ENCODE data around the gene THEM4. TPM values are rescaled to one million over a fixed set of nuclear protein-coding genes. Genes with fewer than 3 reads are reported as not detected.

Gene THEM4
- total and polyA plus RNA-seq, 2 of the 8 experiments (the other 6 are each of a cell fraction or from before 2014, with no cell fraction given): 9.9 to 11.2 TPM

GRCh38 chr1:151953409-151954094 is 44.2 kb upstream of the THEM4 start:
- no peak overlapping the region for H2BK120ac ChIP-seq (replicated peaks; ENCODE audit: low read depth, low read length)
- H3K23ac ChIP-seq (ENCODE audit: insufficient read length): no peak overlapping the region
- no peaks in the 10 kb centered on the region for H3K27me3 ChIP-seq (replicated peaks in 1 of 4; ENCODE audit: control insufficient read depth in 3 of 4, extremely low read depth in 1 of 4, insufficient read depth in 3 of 4, low read length in 3 of 4)
- no peak overlapping the region for H3K27ac ChIP-seq (ENCODE audit: low read depth, low read length)
- no peak overlapping the region for H2BK20ac ChIP-seq (ENCODE audit: low read length)
- H3K9ac ChIP-seq (replicated peaks in 1 of 4; ENCODE audit: extremely low read depth in 1 of 4, low read depth in 3 of 4, low read length in 3 of 4): no peak overlapping the region
- H3K18ac ChIP-seq (ENCODE audit: extremely low read depth, low read length): no peak overlapping the region
- FAIRE-seq: no peak
- no peak overlapping the region for H3K4ac ChIP-seq (replicated peaks; ENCODE audit: insufficient read length, low read depth, low read length)
- H4K91ac ChIP-seq (replicated peaks; ENCODE audit: insufficient read length, low read length): no peak overlapping the region
- no peaks in the 10 kb centered on the region for H3K23me2 ChIP-seq (ENCODE audit: low read depth, low read length)
- H3K14ac ChIP-seq (ENCODE audit: insufficient read length): no peak overlapping the region
- whole genome bisulfite sequencing, 2 experiments (ENCODE audit: extremely low coverage in 1 of 2, insufficient coverage in 1 of 2, insufficient read length in 1 of 2, insufficient replicate concordance in 2 of 2, low coverage in 1 of 2, low lambda C conversion rate in 2 of 2, missing lambda C conversion rate in 1 of 2): 86% methylated on average over 7 of the region's 7 CpGs; no CpG with 5 or more reads in 1 of the 2 experiments
- no peak overlapping the region for H2BK5ac ChIP-seq (ENCODE audit: low read depth, low read length)
- no peaks in the 10 kb centered on the region for H3K79me1 ChIP-seq (ENCODE audit: low read depth, low read length)
- no peak overlapping the region for H3K4me3 ChIP-seq (ENCODE audit: extremely low read depth in 1 of 4, insufficient read depth in 2 of 4, low read depth in 3 of 4, low read length in 4 of 4)
- no peaks in the 10 kb centered on the region for H3K4me1 ChIP-seq (replicated peaks in 1 of 4; ENCODE audit: control insufficient read depth in 3 of 4, insufficient read depth in 4 of 4, low read length in 3 of 4)
- no peak overlapping the region for H2BK15ac ChIP-seq (ENCODE audit: low read length)
- H3K4me2 ChIP-seq (ENCODE audit: insufficient read depth in 1 of 2, low read depth in 2 of 2, low read length in 2 of 2): no peak overlapping the region
- H4K5ac ChIP-seq (ENCODE audit: insufficient read length, low read depth, low read length): no peak overlapping the region
- no peak overlapping the region for H2BK12ac ChIP-seq (ENCODE audit: low read depth, low read length)
- H2AFZ ChIP-seq (ENCODE audit: low read length): no peak overlapping the region
- H2AK5ac ChIP-seq (ENCODE audit: low read depth, low read length): no peak overlapping the region
- H3K79me2 ChIP-seq (ENCODE audit: control insufficient read depth in 1 of 2, insufficient read depth in 2 of 2, low read length in 2 of 2): no peaks in the 10 kb centered on the region
- H4K20me1 ChIP-seq (replicated peaks in 1 of 2; ENCODE audit: control insufficient read depth in 1 of 2, insufficient read depth in 2 of 2, low read length in 2 of 2): no peaks in the 10 kb centered on the region
- ChIA-PET CTCF (ENCODE audit: partially characterized antibody) (interaction anchor here (1.0 to 5.4 kb wide), 9 partner anchors 11 to 47 kb away, joined by 3 to 37 read pairs (median 5); no protein-coding TSS in a partner anchor), POLR2A (ENCODE audit: partially characterized antibody) (no interaction called here)
- no peak overlapping the region for H3K56ac ChIP-seq (replicated peaks; ENCODE audit: insufficient read length, low read depth, low read length)
- H3K36me3 ChIP-seq (ENCODE audit: control insufficient read depth in 2 of 4, insufficient read depth in 4 of 4, low read length in 3 of 4): no peaks in the 10 kb centered on the region
- no peaks in the 10 kb centered on the region for H3K9me3 ChIP-seq (ENCODE audit: insufficient read depth in 2 of 2, low read depth in 1 of 2, low read length in 1 of 2)
- no peak for DNase-seq (ENCODE audit: low read depth in 1 of 2, low spot score in 2 of 2)
- no peak overlapping the region for H4K8ac ChIP-seq (ENCODE audit: extremely low read depth, insufficient read depth, low read length)
- TF ChIP-seq E2F6 (IDR thresholded peaks at IDR 0.05): no peak
- TF ChIP-seq ATF2 (IDR thresholded peaks at IDR 0.05; ENCODE audit: low read length): no peak
- TF ChIP-seq EP300 (IDR thresholded peaks at IDR 0.05; ENCODE audit: borderline replicate concordance in 1 of 2, low read depth in 2 of 2, low read length in 2 of 2): no peak
- TF ChIP-seq RFX5 (IDR thresholded peaks at IDR 0.05; ENCODE audit: borderline replicate concordance, low read depth, low read length): no peak
- no peak for TF ChIP-seq HDAC6 (IDR thresholded peaks at IDR 0.05; ENCODE audit: low read depth, low read length)
- TF ChIP-seq PHF8 (conservative IDR thresholded peaks at IDR 0.05; ENCODE audit: low read depth, low read length): no peak
- TF ChIP-seq TAF7 (optimal IDR thresholded peaks at IDR 0.05; ENCODE audit: borderline replicate concordance, low read depth, low read length): no peak
- TF ChIP-seq ATF3 (IDR thresholded peaks at IDR 0.05; ENCODE audit: insufficient read depth, low read depth, low read length): no peak
- no peak for TF ChIP-seq RBBP5 (IDR thresholded peaks at IDR 0.05; ENCODE audit: borderline replicate concordance, low read depth, low read length)
